Activated naive CD8-positive, alpha-beta T cell treated with anti-CD3 and anti-CD28 coated beads, Interleukin-2, amount 50 U/mL, for 16 hours (primary cell): ENCODE data around the gene RRH.
"Not testable (repeated sequence)": the region's sequence is repeated elsewhere in the genome, so short reads cannot be mapped to it uniquely, and the experiment has no call there.

ENCODE experiments used
- DNase-seq: peaks from one replicate; pipeline ENCODE4 v3.0.0-alpha.2; 2020; ENCODE audit warnings: low read depth, low spot score

The RRH gene

GRCh38 chr4:109846395-109847098 lies 18.8 kb downstream of the RRH start:
- no peak for DNase-seq

DNA sequence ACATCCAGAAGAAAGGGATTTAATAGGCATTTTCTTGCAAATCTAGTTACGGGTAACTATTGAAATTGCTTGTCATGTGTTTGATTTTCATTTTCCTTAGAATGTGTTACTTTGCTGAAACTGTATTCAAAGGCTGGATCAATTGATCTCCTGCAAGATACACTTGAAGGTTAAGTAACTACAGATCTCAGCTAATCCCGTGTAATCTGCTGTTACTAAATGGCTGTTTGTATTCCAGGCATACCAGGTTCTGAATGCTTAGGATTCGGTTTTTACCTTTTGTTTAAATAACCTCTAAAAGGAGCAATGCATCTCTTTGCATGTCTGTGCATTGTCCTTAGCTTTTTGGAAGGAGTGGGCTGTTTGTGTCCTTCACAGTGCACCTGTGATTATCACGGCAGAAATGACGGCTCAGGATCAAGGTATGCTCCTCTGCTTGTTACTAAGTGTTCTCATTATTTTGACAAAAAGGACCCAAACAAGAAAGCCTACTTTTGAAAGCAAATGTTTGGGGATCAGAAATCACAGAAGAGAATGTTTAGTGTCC lies 20.2 kb downstream of the RRH start, which contains the start of gene LRIT3:
LRIT3 (plus strand) TSS at position 212 of the 547 bp plus-strand sequence; CDS start at position 307, 95 bp downstream.
- DNase-seq: no peak

DNA sequence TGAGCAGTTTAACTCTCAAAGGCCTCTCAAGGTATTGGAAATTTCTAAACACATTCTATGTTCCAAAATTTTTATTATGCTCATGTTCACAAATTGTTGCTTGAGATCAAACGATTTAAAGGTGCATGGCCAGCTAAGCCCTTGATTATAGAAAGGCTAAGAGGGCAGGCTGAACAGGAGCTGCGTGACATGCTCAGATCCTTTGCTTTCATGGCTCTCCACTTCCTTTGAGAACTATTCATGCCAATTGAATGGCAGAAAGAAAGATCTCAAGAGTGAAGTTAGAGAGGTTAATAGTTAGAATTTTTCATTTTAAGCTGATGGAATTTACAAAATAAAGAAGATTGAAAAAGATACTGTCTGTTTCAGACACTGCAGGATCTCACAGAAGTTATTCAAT lies 20.7 kb downstream of the RRH start:
- no peak for DNase-seq

- DNase-seq: no peak
Observed at GRCh38 chr4:109850601-109851000, 22.8 kb downstream of the RRH start.

DNA sequence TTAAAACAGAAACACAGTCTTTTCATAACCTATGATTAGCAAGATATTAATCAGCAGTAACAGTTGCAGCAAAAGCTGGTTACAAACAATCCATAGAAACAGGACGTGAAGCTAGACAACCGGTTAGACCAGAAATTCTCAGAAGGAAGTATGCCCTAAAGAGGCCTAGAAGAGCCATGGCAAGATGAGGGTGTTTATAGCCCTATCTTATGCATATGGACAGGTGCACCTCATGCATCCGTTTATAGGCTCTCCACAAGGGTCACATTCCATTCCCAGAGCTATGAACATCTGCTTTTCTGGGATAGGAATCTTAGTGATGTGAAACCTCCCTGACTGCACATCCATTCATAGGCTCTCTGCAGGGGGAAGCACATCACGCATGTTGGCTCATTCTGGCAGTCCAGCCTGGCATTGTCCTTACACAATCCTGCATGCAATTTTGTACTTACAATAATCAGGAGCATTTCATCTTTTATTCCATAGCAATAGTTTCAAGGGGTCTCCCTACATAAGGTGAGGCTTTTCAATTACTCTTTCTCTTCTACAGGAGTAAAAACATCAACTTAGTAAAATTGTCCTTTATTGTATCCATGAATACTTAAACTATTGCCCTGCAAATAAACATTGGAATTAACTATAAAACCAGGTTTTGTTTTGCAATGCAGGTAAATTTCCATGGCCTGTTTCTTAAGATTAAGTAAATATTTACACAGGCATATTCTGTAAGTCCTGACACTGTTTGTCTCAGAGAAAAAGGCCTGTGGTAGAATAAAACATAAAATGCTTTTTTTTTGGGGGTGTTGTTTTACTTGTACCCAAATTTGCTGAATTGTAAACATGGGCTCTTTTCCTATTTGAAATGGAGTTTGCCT lies 31.9 kb downstream of the RRH start:
- not testable (repeated sequence) for DNase-seq

GRCh38 chr4:109861271-109861670 lies 33.5 kb downstream of the RRH start:
- DNase-seq: no peak

GRCh38 chr4:109861916-109862511 lies 34.2 kb downstream of the RRH start:
- DNase-seq: no peak

DNA sequence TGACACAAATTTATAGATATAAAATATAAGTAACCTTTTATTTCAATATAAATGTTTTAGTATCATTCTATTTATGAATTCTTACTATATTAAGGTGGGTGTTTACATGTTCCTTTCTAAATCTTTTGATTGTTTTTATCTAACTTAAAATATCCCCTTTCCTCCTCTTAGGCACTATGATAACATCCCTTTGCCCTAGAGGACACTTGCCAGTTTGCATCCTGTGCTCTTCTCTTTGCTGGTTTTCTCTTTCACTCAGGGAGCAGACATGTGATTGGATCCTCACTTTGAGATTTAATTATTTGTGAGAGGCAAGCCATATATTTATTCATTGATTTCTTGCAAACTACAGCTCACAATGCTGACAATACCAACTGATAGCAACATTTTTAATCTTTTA lies 36.4 kb downstream of the RRH start:
- DNase-seq: no peak

- DNase-seq: no peak
Observed at GRCh38 chr4:109870061-109870460, 42.3 kb downstream of the RRH start.

- no peak for DNase-seq
Observed at GRCh38 chr4:109872065-109872464, 44.3 kb downstream of the RRH start.

DNA sequence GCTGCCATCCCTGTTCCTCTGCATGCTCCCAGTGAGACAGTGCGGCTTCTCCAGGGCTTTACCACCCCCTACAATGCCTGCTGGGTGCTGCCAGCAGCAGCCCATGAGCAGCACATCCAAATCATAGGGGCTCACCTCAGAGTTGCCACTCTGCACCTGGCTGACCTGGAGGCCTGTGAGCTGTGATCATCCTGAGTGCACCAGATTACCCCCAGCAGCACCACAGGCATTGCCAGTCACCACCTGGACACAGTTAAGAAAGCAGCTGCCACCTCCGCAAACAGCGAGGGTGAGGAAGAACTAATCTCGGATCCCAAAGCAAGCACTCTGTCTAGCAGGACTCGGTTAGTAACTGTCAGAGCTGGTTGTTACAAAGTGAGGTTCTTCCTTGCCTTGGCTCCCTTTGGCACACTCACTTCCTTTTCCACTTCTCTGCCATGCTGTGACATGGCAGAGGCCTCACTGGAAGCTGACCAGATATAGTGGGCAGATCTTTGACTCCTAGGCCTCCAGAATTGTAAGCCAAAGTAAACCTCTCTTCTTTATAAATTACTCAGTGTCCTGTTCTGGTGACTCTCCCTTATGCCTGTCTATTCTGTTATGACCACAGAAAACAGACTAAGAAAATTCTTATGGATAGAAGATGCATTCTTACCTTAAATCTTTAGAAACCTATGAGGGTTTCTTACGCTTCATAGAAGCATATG lies 45.3 kb downstream of the RRH start:
- DNase-seq: no peak

DNA sequence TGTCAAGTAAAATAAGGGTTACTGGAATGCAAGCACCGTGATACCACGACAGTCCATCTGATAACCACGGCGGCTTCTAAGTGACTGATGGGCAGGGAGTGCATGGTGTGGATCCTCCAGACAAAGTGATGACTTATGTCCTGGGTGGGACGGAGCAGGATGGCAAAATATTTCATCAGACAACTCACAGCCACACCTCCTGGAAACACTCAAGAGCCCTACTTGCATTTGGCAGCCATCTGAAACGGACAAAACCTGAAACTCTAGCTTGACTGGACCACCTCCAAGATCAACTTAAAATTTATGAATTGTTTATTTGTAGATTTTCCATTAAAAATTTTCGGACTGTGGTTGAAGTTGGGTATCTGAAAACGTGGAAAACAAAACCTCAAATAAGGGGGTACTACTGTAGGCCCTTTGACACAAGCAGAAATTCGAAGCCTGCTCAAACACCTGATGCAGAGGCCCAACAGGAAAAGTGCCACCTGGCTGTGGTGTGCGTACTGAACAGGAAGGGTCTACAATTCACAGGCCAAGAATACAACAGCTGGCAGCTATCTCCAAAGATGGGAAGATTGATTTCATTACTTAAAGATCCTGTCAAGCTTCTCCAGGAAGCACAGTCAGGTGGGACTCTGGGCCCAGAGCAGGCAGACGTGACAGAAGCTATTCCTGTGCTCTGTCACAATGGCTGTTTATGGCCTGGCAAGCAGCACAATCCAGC lies 46.2 kb downstream of the RRH start:
- no peak for DNase-seq

- no peak for DNase-seq
Observed at GRCh38 chr4:109875106-109875505, 47.3 kb downstream of the RRH start.

GRCh38 chr4:109875553-109875952 lies 47.8 kb downstream of the RRH start:
- DNase-seq: not testable (repeated sequence)

- no peak for DNase-seq
Observed at GRCh38 chr4:109876634-109877265, 49.0 kb downstream of the RRH start.

GRCh38 chr4:109877400-109877799 lies 49.6 kb downstream of the RRH start:
- DNase-seq: no peak

DNA sequence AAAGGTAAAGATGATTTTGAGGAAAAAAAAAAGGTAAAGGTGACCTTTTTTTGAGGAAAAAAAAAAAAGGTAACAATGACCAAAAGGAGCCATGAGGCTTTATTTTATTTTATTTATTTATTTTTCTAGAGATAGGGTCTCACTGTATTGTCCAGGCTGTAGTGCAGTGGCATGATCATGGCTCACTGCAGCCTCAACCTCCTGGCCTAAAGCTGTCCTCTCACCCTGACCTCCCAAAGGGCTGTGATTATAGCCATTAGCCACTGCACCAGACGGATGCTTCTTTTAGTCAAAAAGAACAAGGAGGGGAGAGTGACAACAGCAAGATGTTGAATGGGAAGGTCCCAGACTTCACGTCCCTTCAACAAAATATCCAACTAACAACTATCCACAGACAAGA lies 50.6 kb downstream of the RRH start:
- DNase-seq: no peak

GRCh38 chr4:109879081-109879480 lies 51.3 kb downstream of the RRH start:
- DNase-seq: no peak

GRCh38 chr4:109879636-109880314 lies 52.0 kb downstream of the RRH start:
- DNase-seq: no peak

- no peak for DNase-seq
Observed at GRCh38 chr4:109886303-109886702, 58.5 kb downstream of the RRH start.
